Activated CD4-positive, alpha-beta T cell treated with anti-CD3 and anti-CD28 coated beads for 36 hours (primary cell): Measurements from ENCODE around the gene TTLL11. TPM values are rescaled to one million over a fixed set of nuclear protein-coding genes. Genes with fewer than 3 reads are reported as not detected.

Experiments used
- ATAC-seq: fragments of 200-7000 bp; cut with Tn5 transposase; one replicate; pipeline ENCODE4 v1.10.0; 2021; ENCODE audit warnings: mild to moderate bottlenecking, moderate library complexity
- CTCF ChIA-PET: fragments of 350-600 bp; sonication (Branson Sonifier 250); formaldehyde crosslinking; loops from one replicate; lab custom pipeline; 2021; ENCODE audit warnings: antibody characterized with exemption; lab: Charles Lee
- POLR2A ChIA-PET: fragments of 350-600 bp; sonication (Branson Sonifier 250); formaldehyde crosslinking; loops from one replicate; lab custom pipeline; 2021; ENCODE audit warnings: antibody characterized with exemption, inconsistent platforms; lab: Charles Lee
- DNase-seq: peaks from one replicate; pipeline ENCODE4 v3.0.0-alpha.2; 2020
- H3K27ac Mint-ChIP-seq: one replicate; pipeline ENCODE4 v1.8.0; 2021; ENCODE audit warnings: mixed read lengths
- H3K27me3 Mint-ChIP-seq: one replicate; pipeline ENCODE4 v1.8.0; 2021; ENCODE audit warnings: mixed read lengths
- H3K36me3 Mint-ChIP-seq: one replicate; pipeline ENCODE4 v1.8.0; 2021; ENCODE audit warnings: low read depth, mixed read lengths
- H3K4me1 Mint-ChIP-seq: one replicate; pipeline ENCODE4 v1.8.0; 2021; ENCODE audit warnings: mixed read lengths
- H3K4me3 Mint-ChIP-seq: one replicate; pipeline ENCODE4 v1.8.0; 2021; ENCODE audit warnings: mild to moderate bottlenecking, moderate library complexity, mixed read lengths
- H3K9me3 Mint-ChIP-seq: one replicate; pipeline ENCODE4 v1.8.0; 2021; ENCODE audit warnings: low read depth, mixed read lengths
- intact Hi-C, 2 experiments: fragments of 100-400 bp; cut with DNase I in 1 of 2; cut with micrococcal nuclease in 1 of 2; formaldehyde crosslinking; loops; one replicate each; pipeline versions ENCODE4 v1.14.2 to v1.15.1; 2022 to 2024; cut with DNase I, micrococcal nuclease
- microRNA-seq: library from miRNA; unstranded; fragments of <30 nt; microRNA quantifications from one replicate; pipeline ENCODE4 v1.2.0, GENCODE V29; 2021; ENCODE audit warnings: borderline replicate concordance
- total RNA-seq, 2 experiments: library from RNA; stranded (reverse); gene quantifications; one replicate each; pipeline ENCODE4 v1.2.3, GENCODE V29; 2021

TTLL11 gene
- total RNA-seq, 2 experiments from 2014 or later, result 1.3 to 1.8 TPM

DNA sequence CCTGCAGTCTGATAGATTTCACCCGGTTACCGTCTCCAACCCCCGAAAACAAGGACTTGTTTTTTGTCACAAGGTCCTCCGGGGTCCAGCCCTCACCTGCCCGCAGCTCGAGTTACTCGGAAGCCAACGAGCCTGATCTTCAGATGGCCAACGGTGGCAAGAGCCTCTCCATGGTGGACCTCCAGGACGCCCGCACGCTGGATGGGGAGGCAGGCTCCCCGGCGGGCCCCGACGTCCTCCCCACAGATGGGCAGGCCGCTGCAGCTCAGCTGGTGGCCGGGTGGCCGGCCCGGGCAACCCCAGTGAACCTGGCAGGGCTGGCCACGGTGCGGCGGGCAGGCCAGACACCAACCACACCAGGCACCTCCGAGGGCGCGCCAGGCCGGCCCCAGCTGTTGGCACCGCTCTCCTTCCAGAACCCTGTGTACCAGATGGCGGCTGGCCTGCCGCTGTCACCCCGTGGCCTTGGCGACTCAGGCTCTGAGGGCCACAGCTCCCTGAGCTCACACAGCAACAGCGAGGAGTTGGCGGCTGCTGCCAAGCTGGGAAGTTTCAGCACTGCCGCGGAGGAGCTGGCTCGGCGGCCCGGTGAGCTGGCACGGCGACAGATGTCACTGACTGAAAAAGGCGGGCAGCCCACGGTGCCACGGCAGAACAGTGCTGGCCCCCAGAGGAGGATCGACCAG is 320.4 kb downstream of the TTLL11 start:
- H3K4me1 Mint-ChIP-seq, result no peaks in the 10 kb centered on the region
- CTCF ChIA-PET, result no interaction called here
- no peaks in the 10 kb centered on the region for H3K9me3 Mint-ChIP-seq

More for the DNA sequence above, 320.4 kb downstream of the TTLL11 start:
- no peaks in the 10 kb centered on the region for H3K36me3 Mint-ChIP-seq
- H3K27me3 Mint-ChIP-seq, result no peaks in the 10 kb centered on the region
- no peak overlapping the region for H3K27ac Mint-ChIP-seq
- POLR2A ChIA-PET, result no interaction called here
- ATAC-seq, result no peak
- DNase-seq, result peak; percentile 2
- intact Hi-C loops, result no loop called here
- H3K4me3 Mint-ChIP-seq, result no peak overlapping the region

Small RNA genes within 50 kb of the gene (microRNA-seq; reads per million reads assigned to microRNA genes)
- gene MIR4478, result not detected

Other genes with a start within 250 kb of the TTLL11 start
- 10 to 100 TPM; 50.4 to 57.2 TPM for gene NDUFA8, start 66.5 kb upstream of the TTLL11 start, total RNA-seq
- not detected for gene MORN5, start 66.6 kb upstream of the TTLL11 start, total RNA-seq
- under 1 TPM in 1 of 2 experiments, not detected in 1; 0.11 TPM for gene LHX6, start 135.6 kb upstream of the TTLL11 start, total RNA-seq
- gene RBM18, start 171.5 kb upstream of the TTLL11 start, total RNA-seq, result 10 to 100 TPM; 22.3 to 28.6 TPM
- gene MRRF, start 171.6 kb upstream of the TTLL11 start, total RNA-seq, result 10 to 100 TPM; 57.3 to 61.5 TPM